Trophoblast cell (in vitro differentiated cells and primary cell): ENCODE data around the gene TRIP13.
"Not testable (repeated sequence)": the region's sequence is repeated elsewhere in the genome, so short reads cannot be mapped to it uniquely, and the experiment has no call there.

Experiments used
- DNase-seq, 2 donors: peaks; one replicate each; pipeline ENCODE4 v3.0.0-alpha.2; 2016
- H2AFZ ChIP-seq: 2 replicates; pipeline ENCODE4 v1.6.1; 2013; ENCODE audit warnings: low read length, moderate library complexity, mild to moderate bottlenecking; ENCODE audit not compliant: insufficient read depth, poor library complexity
- H2AK5ac ChIP-seq: 2 replicates; pipeline ENCODE4 v1.6.1; 2013; ENCODE audit warnings: mild to moderate bottlenecking, low read length
- H2BK120ac ChIP-seq: 2 replicates; pipeline ENCODE4 v1.6.1; 2013; ENCODE audit warnings: low read length, mild to moderate bottlenecking, moderate library complexity; ENCODE audit not compliant: insufficient read depth, poor library complexity
- H2BK12ac ChIP-seq: 2 replicates; pipeline ENCODE4 v1.6.1; 2013; ENCODE audit warnings: mild to moderate bottlenecking, low read length, moderate library complexity
- H2BK5ac ChIP-seq: 2 replicates; pipeline ENCODE4 v1.6.1; 2013; ENCODE audit warnings: low read length, low read depth, moderate library complexity, mild to moderate bottlenecking; ENCODE audit not compliant: poor library complexity
- H3K14ac ChIP-seq: 2 replicates; pipeline ENCODE4 v1.6.1; 2013; ENCODE audit warnings: mild to moderate bottlenecking, low read length
- H3K18ac ChIP-seq: 2 replicates; pipeline ENCODE4 v1.6.1; 2013; ENCODE audit warnings: mild to moderate bottlenecking, low read length
- H3K23ac ChIP-seq: 2 replicates; pipeline ENCODE4 v1.6.1; 2013; ENCODE audit warnings: low read length
- H3K27ac ChIP-seq: 2 replicates; pipeline ENCODE4 v1.5.1; 2013; ENCODE audit warnings: low read depth, mild to moderate bottlenecking, inconsistent platforms, low read length, moderate library complexity
- H3K27me3 ChIP-seq: 2 replicates; pipeline ENCODE4 v1.6.1; 2013; ENCODE audit warnings: inconsistent platforms, mild to moderate bottlenecking, low read length, moderate library complexity; ENCODE audit not compliant: insufficient read depth
- H3K36me3 ChIP-seq, 2 experiments: 1 replicate in 1 of 2; 2 replicates in 1 of 2; pipeline ENCODE4 v1.6.1; 2013; ENCODE audit warnings: low read length in 2 of 2, mild to moderate bottlenecking in 2 of 2, moderate library complexity in 1 of 2; ENCODE audit not compliant: insufficient read depth in 2 of 2, control insufficient read depth in 1 of 2
- H3K4ac ChIP-seq: 2 replicates; pipeline ENCODE4 v1.6.1; 2013; ENCODE audit warnings: low read depth, mild to moderate bottlenecking, low read length, moderate library complexity
- H3K4me1 ChIP-seq, 2 experiments: 1 replicate in 1 of 2; 2 replicates in 1 of 2; pipeline ENCODE4 v1.6.1; 2013; ENCODE audit warnings: low read length in 2 of 2, mild to moderate bottlenecking in 2 of 2, moderate library complexity in 1 of 2; ENCODE audit not compliant: insufficient read depth in 2 of 2, control insufficient read depth in 1 of 2
- H3K4me2 ChIP-seq: 2 replicates; pipeline ENCODE4 v1.6.1; 2013; ENCODE audit warnings: inconsistent platforms, mild to moderate bottlenecking, low read length, moderate library complexity
- H3K4me3 ChIP-seq: 2 replicates; pipeline ENCODE4 v1.5.1; 2013; ENCODE audit warnings: mild to moderate bottlenecking, low read depth, low read length, inconsistent platforms
- H3K79me1 ChIP-seq: one replicate; pipeline ENCODE4 v1.6.1; 2013; ENCODE audit warnings: low read length
- H3K79me2 ChIP-seq: 2 replicates; pipeline ENCODE4 v1.6.1; 2013; ENCODE audit warnings: low read length, mild to moderate bottlenecking; ENCODE audit not compliant: control insufficient read depth, insufficient read depth, poor library complexity
- H3K9ac ChIP-seq: 2 replicates; pipeline ENCODE4 v1.6.1; 2013; ENCODE audit warnings: mild to moderate bottlenecking, low read length
- H3K9me3 ChIP-seq: 2 replicates; pipeline ENCODE4 v1.6.1; 2013; ENCODE audit warnings: low read depth, mild to moderate bottlenecking, control low read depth, inconsistent platforms, low read length; ENCODE audit not compliant: insufficient read depth
- H4K12ac ChIP-seq: 2 replicates; pipeline ENCODE4 v1.6.1; 2013; ENCODE audit warnings: low read depth, mild to moderate bottlenecking, low read length, moderate library complexity
- H4K8ac ChIP-seq: 2 replicates; pipeline ENCODE4 v1.6.1; 2013; ENCODE audit warnings: low read depth, mild to moderate bottlenecking, low read length, moderate library complexity
- H4K91ac ChIP-seq: one replicate; pipeline ENCODE4 v1.6.1; 2013; ENCODE audit warnings: low read depth, mild to moderate bottlenecking, low read length, moderate library complexity
- WGBS: extraction: QIAGEN DNeasy Blood & Tissue Kit; methylation state at CpG from one replicate; pipeline ENCODE4 v1.1.7; 2013; ENCODE audit warnings: missing lambda C conversion rate; ENCODE audit not compliant: insufficient read length, insufficient coverage; ENCODE audit errors: extremely low coverage; 5-methylcytosine and 5-hydroxymethylcytosine counted together

The TRIP13 gene

GRCh38 chr5:853416-854090, 39.1 kb upstream of the TRIP13 start:
- H3K36me3 ChIP-seq, H2BK12ac ChIP-seq, H3K9ac ChIP-seq, H4K12ac ChIP-seq, H3K14ac ChIP-seq, H2BK5ac ChIP-seq, H3K79me1 ChIP-seq, H3K79me2 ChIP-seq, H2AK5ac ChIP-seq, H3K27ac ChIP-seq, H3K9me3 ChIP-seq, H2AFZ ChIP-seq, H4K91ac ChIP-seq, H3K18ac ChIP-seq, H3K4ac ChIP-seq, DNase-seq, H3K23ac ChIP-seq, H3K27me3 ChIP-seq, H4K8ac ChIP-seq, H3K4me3 ChIP-seq, H2BK120ac ChIP-seq, H3K4me2 ChIP-seq: not testable (repeated sequence)
- no CpG with 5 or more reads among the region's 18 CpGs for WGBS
- H3K4me1 ChIP-seq: peaks cover 3 to 11% of the 10 kb centered on the region in 2 experiments

GRCh38 chr5:854217-854616, 38.5 kb upstream of the TRIP13 start:
- Histone ChIP-seq H3K18ac (no peak overlapping the region), H2BK120ac (no peak overlapping the region), H4K91ac (no peak overlapping the region), H3K79me2 (no peaks in the 10 kb centered on the region), H2AFZ (no peak overlapping the region), H3K4me3 (no peak overlapping the region), H2BK12ac (no peak overlapping the region), H3K27ac (no peak overlapping the region), H3K4ac (no peak overlapping the region), H3K9ac (no peak overlapping the region), H2AK5ac (no peak overlapping the region), H3K4me1 (peaks cover 3 to 11% of the 10 kb centered on the region in 2 experiments), H3K4me2 (no peak overlapping the region), H3K23ac (no peak overlapping the region), H3K27me3 (no peaks in the 10 kb centered on the region), H4K12ac (no peak overlapping the region), H3K9me3 (peaks cover 3% of the 10 kb centered on the region), H4K8ac (no peak overlapping the region), H3K79me1 (no peaks in the 10 kb centered on the region), H3K36me3 (peaks cover 0 to 3% of the 10 kb centered on the region in 2 experiments), H2BK5ac (no peak overlapping the region), H3K14ac (no peak overlapping the region)
- WGBS: no CpG with 5 or more reads among the region's 13 CpGs
- DNase-seq: no peak

- no peak overlapping the region for H2AFZ ChIP-seq
- no peak overlapping the region for H2BK12ac ChIP-seq
- no peak overlapping the region for H2BK120ac ChIP-seq
- no CpG with 5 or more reads among the region's 32 CpGs for WGBS
- no peak overlapping the region for H4K8ac ChIP-seq
- no peak overlapping the region for H2AK5ac ChIP-seq
- H3K14ac ChIP-seq: no peak overlapping the region
- no peak overlapping the region for H4K91ac ChIP-seq
- H3K27ac ChIP-seq: no peak overlapping the region
- peaks cover 0 to 8% of the 10 kb centered on the region in 2 experiments for H3K36me3 ChIP-seq
- H3K79me2 ChIP-seq: no peaks in the 10 kb centered on the region
- H2BK5ac ChIP-seq: no peak overlapping the region
- H3K9me3 ChIP-seq: peaks cover 3% of the 10 kb centered on the region
- H3K4me2 ChIP-seq: no peak overlapping the region
- no peak overlapping the region for H3K4ac ChIP-seq
- H3K4me3 ChIP-seq: no peak overlapping the region
- DNase-seq: no peak
- no peaks in the 10 kb centered on the region for H3K27me3 ChIP-seq
- no peak overlapping the region for H3K18ac ChIP-seq
- H3K4me1 ChIP-seq: peaks cover 3 to 8% of the 10 kb centered on the region in 2 experiments
- no peak overlapping the region for H4K12ac ChIP-seq
- no peak overlapping the region for H3K23ac ChIP-seq
- H3K79me1 ChIP-seq: no peaks in the 10 kb centered on the region
- H3K9ac ChIP-seq: no peak overlapping the region
Measured at GRCh38 chr5:854966-855743, 37.5 kb upstream of the TRIP13 start.

GRCh38 chr5:855771-856530, 36.7 kb upstream of the TRIP13 start:
- Histone ChIP-seq H3K79me1 (no peaks in the 10 kb centered on the region), H2AK5ac (no peak overlapping the region), H4K91ac (no peak overlapping the region), H3K4me1 (peaks cover 0 to 1% of the 10 kb centered on the region in 2 experiments), H2AFZ (no peak overlapping the region), H3K27ac (no peak overlapping the region), H2BK12ac (no peak overlapping the region), H3K36me3 (peaks cover 0 to 9% of the 10 kb centered on the region in 2 experiments), H2BK5ac (no peak overlapping the region), H3K4me3 (peak overlapping the region; percentile 55), H3K27me3 (no peaks in the 10 kb centered on the region), H3K9ac (no peak overlapping the region), H3K9me3 (peaks cover 3% of the 10 kb centered on the region), H3K23ac (no peak overlapping the region), H4K8ac (no peak overlapping the region), H3K18ac (no peak overlapping the region), H2BK120ac (no peak overlapping the region), H3K14ac (no peak overlapping the region), H3K4me2 (no peak overlapping the region), H3K79me2 (no peaks in the 10 kb centered on the region), H3K4ac (no peak overlapping the region), H4K12ac (no peak overlapping the region)
- WGBS: 100% methylated on average over 3 of the region's 21 CpGs
- DNase-seq: peak in 1 of 2 donors; percentile 16
